GM21423 (cell line): ENCODE results near the gene RXFP1.

Experiments used
- ATAC-seq: cut with Tn5 transposase; IDR thresholded peaks from one replicate; pipeline ENCODE4 v1.9.1; 2021; ENCODE audit warnings: mild to moderate bottlenecking, moderate library complexity; ENCODE audit not compliant: unreplicated experiment

RXFP1 gene

DNA sequence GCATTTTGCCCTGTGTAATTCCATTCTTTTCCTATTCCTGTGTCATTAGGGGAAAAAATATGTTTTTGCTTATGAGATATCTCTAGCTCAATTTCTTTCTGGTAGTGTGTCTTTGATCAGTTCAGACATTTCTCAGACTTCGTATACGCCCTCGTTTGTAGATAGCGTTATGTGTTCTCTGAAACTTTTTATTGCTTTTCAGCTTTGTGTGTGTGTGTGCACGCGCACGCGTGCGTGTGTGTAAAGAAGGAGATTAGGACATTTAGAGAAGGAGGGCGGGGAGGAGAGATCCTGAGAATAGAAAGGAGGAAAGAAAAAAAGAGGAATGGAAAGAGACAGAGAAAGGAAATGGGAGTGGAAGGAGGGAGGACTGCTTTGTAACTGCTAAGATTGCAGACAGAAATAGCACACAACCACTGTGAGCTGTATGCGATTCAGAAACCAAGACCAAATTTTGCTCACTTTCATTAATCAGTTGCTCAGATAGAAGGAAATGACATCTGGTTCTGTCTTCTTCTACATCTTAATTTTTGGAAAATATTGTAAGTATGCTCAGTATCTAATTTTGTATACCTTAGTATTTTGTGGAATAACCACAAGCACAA lies at the start of gene RXFP1:
Gene RXFP1, plus strand, starts transcription at position 399 of the 605 bp plus-strand sequence. Its CDS starts 95 bp downstream, at position 494.
- no peak for ATAC-seq

DNA sequence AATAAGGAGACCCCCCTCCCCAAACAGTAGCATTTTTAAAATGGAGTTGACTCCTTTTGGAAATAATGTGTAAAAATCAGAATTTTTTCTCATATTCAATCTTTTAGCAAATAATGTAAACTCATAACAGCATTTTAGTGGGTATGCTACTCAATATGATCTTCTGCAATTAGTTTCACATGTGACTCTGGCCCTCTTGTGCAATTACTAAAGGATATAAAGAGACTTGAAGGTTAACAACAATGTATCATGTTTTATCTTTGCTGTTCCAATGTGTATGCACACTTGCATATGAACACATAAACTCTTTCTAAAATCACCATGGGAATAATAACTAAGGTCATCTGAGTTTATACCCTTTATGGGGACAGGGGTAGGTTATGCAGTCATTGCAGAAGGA lies 39.9 kb upstream of the RXFP1 start:
- ATAC-seq: no peak

DNA sequence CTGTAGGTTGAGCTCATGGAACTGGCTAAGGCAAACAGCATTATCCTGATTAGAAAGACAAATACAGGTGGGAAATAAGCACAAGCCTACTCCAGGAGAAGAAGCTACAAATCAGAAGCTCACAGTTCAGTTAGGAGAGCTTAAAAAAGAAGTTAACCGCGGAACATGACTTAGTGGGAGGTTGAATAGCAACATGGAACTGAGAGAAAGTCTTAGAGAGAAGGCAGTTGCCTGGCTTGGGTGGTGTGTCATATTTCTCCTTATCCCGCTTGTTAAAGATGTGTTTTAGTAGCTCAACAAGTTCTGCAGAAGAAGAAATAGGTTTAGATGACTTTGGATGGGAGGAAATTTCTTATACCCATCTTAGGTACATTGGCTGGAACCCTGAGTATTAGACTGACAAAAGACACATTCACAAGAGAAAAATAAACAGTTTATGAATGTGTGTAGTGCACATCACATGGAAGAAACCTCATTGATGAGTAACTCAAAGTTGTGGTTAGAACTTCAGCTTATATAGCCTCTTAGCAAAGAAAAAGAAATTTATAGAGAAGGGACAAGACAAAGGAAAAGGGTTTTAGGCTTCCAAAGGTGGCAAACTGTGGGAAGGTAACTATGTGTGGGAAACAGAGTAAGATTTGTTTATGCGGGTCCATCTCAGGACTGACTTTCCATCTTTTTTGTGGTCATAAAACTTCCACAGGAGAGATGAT lies 37.4 kb upstream of the RXFP1 start:
- ATAC-seq: no peak

DNA sequence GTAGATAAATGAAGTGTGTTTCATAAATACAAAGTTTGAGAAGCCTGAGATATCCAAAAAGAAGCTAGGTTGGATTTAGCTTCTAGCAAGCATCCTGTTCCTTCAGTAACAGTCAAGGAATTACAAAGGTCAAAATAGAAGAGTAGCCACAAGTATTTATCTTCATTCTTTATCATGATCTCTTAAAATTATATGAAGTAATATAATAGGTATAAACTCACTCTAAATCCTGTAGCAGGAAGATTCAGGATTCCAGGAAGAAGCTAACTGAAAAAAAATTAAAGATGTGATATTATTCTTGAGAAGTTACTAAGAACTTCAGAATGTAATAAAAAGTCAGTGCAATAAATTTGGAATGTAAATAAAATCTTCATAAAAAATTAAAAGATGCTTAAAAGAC lies 31.1 kb upstream of the RXFP1 start:
- no peak for ATAC-seq

DNA sequence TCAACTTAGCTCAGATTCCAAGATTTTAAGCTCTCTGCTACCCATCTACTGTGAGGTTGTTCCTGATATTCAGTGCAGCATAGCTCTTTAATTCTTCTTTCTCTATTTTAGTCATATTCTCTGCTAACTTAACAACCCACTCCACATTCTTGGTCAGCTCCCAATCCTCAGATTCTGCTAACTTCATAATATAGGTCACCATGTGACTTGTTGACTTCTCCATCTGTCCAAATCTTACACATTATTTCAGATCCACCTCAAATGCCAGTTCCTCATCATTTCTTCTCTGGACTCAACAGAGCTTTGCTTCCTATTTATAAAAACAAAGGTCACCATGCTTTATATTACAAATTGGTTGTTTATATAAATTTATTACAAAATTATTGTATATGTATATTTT lies 29.3 kb upstream of the RXFP1 start:
- ATAC-seq: no peak

DNA sequence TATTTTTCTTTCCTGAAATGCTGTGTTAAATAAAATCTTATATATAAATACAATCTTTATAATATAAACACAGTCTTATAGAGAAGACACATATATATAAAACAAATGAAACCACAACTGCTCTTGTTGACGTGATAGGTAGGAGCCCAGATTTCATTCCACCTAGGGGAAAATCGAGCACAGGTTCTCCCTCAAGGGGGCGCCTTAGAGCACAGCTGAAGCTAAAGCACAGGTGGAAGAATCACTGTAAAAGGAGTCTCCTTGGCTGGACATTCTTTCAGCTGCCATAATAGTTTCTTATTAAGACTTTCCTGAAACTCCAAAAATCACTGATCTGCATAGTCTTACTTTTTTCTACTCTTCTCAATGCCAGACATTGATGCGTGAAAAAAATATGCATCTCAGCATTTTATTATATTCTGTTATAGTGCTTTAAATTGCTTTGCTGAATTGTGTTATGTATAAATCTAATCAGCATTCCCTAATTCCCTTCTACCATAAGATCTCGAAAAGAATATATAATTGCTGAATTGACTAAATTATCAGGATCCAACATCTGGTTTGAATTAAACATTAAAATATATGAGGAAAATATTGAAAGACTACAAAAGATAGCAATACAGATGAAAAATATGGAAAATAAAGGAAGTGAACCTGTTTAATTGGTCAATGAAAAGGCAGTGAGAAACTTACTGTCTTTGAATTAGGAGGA lies 25.5 kb upstream of the RXFP1 start:
- ATAC-seq: no peak

DNA sequence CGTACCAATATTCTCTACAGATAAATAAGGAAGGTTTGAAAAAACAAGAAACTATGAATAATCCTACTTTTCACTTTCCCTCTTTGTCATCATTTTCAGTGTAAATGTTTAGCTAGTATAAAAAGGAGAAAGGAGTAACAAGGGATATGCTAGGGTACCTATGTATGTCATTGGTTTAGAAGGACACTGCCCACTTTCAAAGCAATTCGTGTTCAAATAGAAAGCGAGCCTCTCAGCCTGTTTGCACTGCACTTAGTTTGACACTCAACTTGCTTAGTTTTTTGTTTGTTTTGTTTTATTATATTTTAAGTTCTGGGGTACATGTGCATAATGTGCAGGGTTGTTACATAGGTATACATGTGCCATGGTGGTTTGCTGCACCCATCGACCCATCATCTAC lies 21.6 kb upstream of the RXFP1 start:
- ATAC-seq: no peak

DNA sequence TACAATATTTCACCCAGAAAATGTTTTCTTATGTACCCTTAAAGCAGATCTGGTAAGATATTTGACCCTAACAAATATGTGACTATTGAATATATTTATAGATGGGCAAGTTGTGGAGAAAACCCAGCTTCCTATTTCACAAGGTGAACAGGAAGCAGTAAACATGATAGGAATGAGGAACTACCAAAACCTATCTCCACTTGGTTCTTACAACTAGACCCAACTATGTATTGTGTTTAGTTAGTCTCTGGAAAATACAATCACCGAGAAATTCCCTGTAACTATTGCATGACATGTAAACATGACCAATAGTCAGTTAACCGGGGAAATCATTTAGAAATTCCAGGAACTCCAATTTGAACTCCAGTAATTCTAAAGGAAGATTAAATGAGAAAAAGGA lies 8.4 kb upstream of the RXFP1 start:
- ATAC-seq: no peak

DNA sequence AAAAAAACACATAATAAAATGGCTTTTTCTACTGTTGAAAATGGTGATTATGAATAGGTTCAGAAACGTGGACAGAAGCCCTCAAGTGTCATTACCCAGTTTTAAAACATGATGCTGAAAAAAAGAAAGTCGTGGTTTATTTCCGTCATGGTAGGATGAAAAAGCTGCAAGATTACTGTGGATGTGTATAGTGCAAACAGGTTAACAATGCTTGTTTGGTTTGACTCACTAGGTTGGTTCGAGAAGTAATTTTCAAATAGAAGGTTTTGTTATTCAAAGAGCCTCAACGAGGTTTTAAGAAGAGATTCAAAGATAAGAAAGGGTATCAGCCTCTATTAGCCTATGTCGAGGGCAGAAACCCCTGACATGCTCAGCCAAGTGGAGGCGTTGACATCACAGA lies 2.5 kb upstream of the RXFP1 start:
- ATAC-seq: no peak

DNA sequence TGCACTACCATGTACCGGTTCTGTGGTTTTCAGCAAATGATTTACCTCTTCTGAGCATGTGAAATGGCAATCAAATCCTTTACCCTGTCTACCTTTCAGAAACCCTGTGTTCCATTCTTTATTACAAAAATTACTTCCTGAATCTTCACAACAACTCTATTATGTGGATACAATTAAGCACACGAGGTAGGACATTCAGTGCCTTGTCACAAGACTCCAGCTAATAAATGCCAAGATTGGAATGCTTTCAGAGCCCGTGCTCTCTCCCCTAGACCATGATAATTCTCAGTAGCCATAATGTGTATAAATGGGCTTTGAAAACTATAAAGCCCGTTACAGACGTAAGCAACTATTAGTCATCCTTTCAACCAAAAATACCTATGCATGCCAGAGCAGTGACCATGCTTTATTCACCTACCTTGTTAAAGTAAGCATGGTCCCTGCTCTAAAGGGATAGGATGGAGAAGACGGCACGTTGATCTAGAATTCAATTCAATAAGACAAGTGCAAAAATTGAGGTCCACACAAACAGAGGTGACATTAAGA lies 2.4 kb downstream of the RXFP1 start:
- ATAC-seq: no peak

DNA sequence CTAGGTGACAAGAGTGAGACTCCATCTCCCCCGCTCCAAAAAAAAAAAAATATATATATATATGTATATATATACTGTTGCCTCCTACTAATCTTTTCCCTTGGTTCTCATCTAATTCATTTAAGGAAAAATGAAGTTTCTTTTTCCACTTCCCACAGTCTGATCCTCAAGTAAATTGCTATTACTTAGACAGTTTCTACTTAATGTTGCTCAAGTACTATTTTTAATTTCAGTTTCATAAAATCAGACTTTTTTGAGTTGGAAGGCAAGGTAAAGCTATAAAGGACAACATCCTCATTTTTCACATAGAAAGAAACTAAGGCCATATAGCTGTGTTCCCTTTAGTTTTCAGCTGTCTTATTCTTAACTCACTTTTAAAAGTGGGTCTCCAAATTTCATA lies 5.8 kb downstream of the RXFP1 start:
- ATAC-seq: no peak

DNA sequence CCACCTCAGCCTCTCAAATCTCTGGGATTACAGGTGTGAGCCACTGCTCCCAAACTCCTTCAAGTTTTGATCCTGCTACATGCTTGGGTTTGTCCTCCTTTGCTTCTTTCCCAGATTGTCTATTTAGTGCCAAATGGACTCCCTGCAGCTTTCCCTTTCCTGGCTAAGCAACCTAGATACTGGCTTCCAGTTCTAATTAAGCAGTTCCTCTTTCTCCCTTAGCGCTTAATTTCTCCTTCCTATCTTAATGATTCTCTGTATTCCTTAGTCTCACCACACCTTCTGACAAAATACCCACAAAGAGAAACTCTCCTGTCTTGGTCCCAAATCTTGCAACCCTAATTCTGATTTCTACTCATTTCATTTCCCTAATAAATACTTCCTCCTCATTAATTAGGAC lies 7.8 kb downstream of the RXFP1 start:
- ATAC-seq: no peak

DNA sequence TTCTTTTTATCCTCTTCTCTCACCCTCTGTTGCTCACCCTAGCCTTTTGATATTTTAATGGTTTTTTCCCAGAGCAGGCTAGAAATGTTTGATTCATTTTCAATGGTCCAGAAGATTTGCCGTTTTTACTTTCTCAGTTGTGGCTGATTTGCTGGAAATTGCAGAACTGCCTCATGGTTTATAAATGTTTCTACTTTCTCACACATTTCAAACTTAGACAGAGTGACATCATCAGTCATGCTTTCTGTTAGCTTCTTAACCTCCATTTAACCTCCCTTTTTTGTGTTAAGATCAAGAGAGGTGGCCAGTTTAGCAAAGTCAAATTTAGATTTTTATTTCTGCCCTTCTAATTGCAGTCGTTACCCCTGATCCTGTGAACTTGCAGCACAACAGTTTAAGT lies 8.7 kb downstream of the RXFP1 start:
- no peak for ATAC-seq

DNA sequence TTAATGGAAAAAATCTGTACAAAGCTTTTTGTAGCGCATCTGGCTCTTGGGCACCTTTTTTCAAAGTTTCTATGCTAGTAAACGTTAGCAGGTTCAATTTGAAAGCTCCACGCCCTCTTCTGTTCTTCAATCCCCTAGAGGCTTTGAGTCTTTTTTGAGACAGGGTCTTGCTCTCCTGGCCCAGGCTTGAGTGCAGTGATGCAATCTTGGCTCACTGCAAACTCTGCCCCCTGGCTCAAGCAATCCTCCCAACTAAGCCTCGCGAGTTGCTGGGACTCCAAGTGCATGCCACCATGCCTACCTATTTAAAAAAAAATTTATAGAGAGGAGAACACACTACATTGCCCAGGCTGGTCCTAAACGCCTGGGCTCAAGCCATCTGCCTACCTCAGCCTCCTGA lies 9.2 kb downstream of the RXFP1 start:
- ATAC-seq: no peak

DNA sequence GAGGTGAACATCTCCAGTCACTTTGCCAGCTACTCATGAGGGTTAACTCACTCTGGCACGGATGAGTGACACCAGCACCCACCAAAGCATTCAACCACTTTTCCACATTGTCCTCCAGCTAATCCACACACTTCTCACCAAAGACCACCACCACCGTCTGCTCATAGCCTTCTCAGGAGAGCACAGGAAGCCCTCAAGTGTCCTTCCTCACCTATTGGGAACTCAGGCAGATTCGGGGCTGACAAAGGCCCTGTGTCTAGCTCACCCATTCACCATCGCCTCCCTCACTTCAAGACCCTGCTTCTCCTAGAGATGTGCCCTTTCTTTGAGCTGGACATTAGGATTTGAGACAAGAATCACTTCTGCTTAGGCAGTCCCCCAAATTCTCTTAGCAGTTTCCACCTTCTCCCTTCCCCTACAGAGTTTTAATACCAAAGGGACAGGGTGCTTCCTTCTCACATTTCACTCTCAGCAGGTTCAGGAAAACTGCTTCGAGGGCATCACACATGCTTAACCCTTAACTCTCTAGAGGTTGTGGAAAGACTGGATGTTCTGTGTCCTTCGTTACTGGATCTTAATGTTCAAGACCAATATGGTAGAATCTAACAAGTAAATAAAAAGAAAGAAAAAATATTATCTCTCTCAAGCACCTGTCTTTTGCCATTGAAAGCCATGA lies 11.0 kb downstream of the RXFP1 start:
- no peak for ATAC-seq

DNA sequence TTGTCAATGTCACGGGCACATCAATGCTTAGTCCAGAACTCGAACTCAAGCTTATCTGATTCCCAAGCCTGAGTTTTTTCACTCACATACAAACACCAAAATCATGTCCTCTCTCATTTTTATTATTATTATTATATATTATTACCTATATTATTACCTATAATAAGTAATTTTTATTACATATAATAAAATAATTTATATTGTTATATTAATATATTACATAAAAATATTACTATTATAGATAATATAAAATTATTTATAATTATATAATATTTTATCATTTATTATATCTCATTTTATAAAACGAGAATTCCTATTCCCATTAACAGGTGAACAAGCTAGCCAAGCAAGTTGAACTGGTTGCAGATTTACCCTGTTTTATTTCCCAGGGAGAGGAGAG lies 13.0 kb downstream of the RXFP1 start:
- no peak for ATAC-seq

DNA sequence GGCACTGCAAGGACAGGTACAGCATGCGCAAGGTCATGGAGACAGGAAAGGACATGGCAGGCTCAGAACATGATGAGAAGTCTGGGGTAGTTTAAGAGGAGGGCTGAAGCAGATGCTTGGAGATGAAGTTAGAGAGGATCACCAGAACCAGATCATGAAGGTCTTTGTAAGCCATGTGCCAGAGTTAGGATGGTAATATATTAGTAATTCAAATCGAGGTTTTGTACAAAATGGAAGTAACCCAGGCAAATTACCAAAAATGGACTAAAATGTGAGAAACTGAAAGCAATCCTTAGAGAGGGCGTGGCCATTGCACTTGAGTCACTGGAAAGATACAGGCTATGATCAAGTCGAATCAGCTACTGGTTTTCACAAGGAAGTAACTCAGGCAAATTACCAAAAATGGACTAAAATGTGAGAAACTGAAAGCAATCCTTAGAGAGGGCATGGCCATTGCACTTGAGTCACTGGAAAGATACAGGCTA lies 13.5 kb downstream of the RXFP1 start:
- ATAC-seq: peak; percentile 48

DNA sequence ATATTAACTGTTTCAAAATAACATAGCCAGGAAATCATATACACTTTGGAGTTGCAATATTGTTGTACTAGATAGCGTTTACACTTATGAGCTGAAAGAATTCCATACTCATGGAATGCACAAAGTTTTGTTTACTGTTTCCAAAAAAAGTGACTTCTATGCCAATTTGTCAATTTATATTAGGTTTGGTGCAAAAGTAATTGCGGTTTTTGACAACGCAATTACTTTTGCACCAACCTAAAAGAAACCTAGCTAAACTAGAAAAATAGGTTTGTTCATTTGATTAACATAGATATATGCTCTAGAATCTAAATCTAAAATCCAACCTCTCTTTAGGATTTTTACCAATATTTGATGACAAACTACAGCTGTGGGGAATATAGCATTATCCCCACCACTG lies 15.2 kb downstream of the RXFP1 start:
- ATAC-seq: no peak

DNA sequence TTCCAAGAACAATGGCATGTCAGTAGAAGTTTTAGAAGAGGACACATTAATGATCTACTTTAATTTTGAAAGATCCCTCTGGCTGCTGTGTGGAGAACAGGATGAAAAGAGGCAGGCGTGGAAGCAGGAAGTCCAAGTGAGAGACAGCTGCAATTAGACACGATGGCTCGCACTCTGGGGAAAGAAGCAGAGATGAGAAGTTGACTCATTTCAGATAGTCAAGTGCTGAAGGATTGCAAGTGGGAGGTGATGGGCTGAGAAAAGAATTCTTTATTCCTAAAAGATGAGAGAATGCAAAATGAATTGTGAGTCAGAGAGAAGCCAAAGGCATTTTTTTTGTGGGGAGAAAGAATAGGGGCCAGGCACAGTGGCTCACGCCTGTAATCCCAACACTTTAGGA lies 16.5 kb downstream of the RXFP1 start:
- ATAC-seq: no peak

DNA sequence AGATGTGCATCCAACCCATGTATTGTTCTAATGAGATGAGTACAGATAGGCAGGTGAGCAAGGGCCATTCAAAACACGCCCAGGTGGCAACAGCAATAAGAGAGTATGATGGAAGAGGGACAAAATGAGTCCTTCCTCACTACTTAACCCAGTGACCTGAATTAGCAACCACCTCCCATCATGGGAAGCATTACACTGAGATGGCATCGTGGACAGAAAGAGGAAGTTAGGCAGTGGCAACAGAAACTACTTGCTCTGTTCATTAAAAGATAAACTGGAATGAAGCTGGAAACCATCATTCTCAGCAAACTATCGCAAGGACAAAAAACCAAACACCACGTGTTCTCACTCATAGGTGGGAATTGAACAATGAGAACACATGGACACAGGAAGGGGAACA lies 17.2 kb downstream of the RXFP1 start:
- ATAC-seq: no peak
